ENCODE results near the gene OLIG1. TPM values are rescaled to one million over a fixed set of nuclear protein-coding genes. Genes with fewer than 3 reads are reported as not detected.
A peak's percentile ranks its signal among the peaks of the same experiment; 100 is the strongest.

OLIG1 gene
- total RNA-seq, 4 donors from 2014 or later = 1.2 TPM; not detected in 3

GRCh38 chr21:33078907-33079582 lies 9.1 kb downstream of the OLIG1 start:
- no peak overlapping the region for H3K4me3 ChIP-seq (ENCODE audit: low read depth, poor library complexity, severe bottlenecking)
- 51 to 53% methylated on average over 10 of the region's 10 CpGs for WGBS, 2 donors
- TF ChIP-seq POLR2A (IDR thresholded peaks at IDR 0.05) (no peak), CTCF (IDR thresholded peaks at IDR 0.05) (no peak)
- intact Hi-C loops (cut with DNase I; ENCODE audit: low total_unique reads) = no loop called here
- DNase-seq (ENCODE audit: low spot score in 2 of 2) = peak in 1 of 2 donors; percentile 79

GRCh38 chr21:33080376-33080775 lies 10.4 kb downstream of the OLIG1 start:
- intact Hi-C loops (cut with DNase I; ENCODE audit: low total_unique reads) = no loop called here
- DNase-seq (ENCODE audit: low spot score in 2 of 2) = peak in 1 of 2 donors; percentile 39
- TF ChIP-seq CTCF (IDR thresholded peaks at IDR 0.05) = no peak
- TF ChIP-seq POLR2A (IDR thresholded peaks at IDR 0.05) = no peak
- H3K4me3 ChIP-seq (ENCODE audit: low read depth, poor library complexity, severe bottlenecking) = no peak overlapping the region
- WGBS, 2 donors = 81% methylated on average over 3 of the region's 3 CpGs

- TF ChIP-seq POLR2A (IDR thresholded peaks at IDR 0.05) (no peak), CTCF (IDR thresholded peaks at IDR 0.05) (no peak)
- 84 to 87% methylated on average over 3 of the region's 3 CpGs for WGBS, 2 donors
- H3K4me3 ChIP-seq (ENCODE audit: low read depth, poor library complexity, severe bottlenecking) = no peak overlapping the region
- DNase-seq (ENCODE audit: low spot score in 2 of 2) = peak in 1 of 2 donors; percentile 6
- intact Hi-C loops (cut with DNase I; ENCODE audit: low total_unique reads) = no loop called here
These were observed 10.8 kb downstream of the OLIG1 start for GRCh38 chr21:33080776-33081175.

GRCh38 chr21:33088384-33088783 lies 18.4 kb downstream of the OLIG1 start:
- intact Hi-C loops (cut with DNase I; ENCODE audit: low total_unique reads) = no loop called here
- DNase-seq (ENCODE audit: low spot score in 2 of 2) = peak in 1 of 2 donors; percentile 6
- WGBS, 2 donors = 30 to 39% methylated on average over 5 of the region's 5 CpGs
- TF ChIP-seq POLR2A (IDR thresholded peaks at IDR 0.05) = no peak
- TF ChIP-seq CTCF (IDR thresholded peaks at IDR 0.05) = no peak
- H3K4me3 ChIP-seq (ENCODE audit: low read depth, poor library complexity, severe bottlenecking) = no peak overlapping the region

GRCh38 chr21:33089395-33090119 lies 19.6 kb downstream of the OLIG1 start:
- TF ChIP-seq CTCF (IDR thresholded peaks at IDR 0.05) (no peak), POLR2A (IDR thresholded peaks at IDR 0.05) (no peak)
- DNase-seq (ENCODE audit: low spot score in 2 of 2) = peak; percentile 24 to 79
- intact Hi-C loops (cut with DNase I; ENCODE audit: low total_unique reads) = no loop called here
- no peak overlapping the region for H3K4me3 ChIP-seq (ENCODE audit: low read depth, poor library complexity, severe bottlenecking)
- WGBS, 2 donors = 71 to 85% methylated on average over 4 of the region's 4 CpGs
